SK-N-SH treated with all-trans-retinoic acid at 6 μM for 48 hours (cell line): ENCODE measurements around the gene EPHB2.

ENCODE experiments used
- ARNTL ChIP-seq: fragments of 450-650 bp; formaldehyde crosslinking; IDR thresholded peaks from 2 replicates; pipeline ENCODE4 v1.5.0; 2020; ENCODE audit warnings: low read depth, mild to moderate bottlenecking, moderate library complexity, borderline replicate concordance
- BACH2 ChIP-seq: fragments of 250-450 bp; sonication (Bioruptor Pico); IDR thresholded peaks from 2 replicates; pipeline ENCODE4 v1.9.0; 2021; ENCODE audit warnings: mild to moderate bottlenecking, borderline replicate concordance
- CSDC2 ChIP-seq: fragments of 250-450 bp; sonication (Bioruptor Pico); IDR thresholded peaks from 2 replicates; pipeline ENCODE4 v1.5.0; 2020; ENCODE audit warnings: mild to moderate bottlenecking, moderate library complexity
- PPARA ChIP-seq: fragments of 250-450 bp; sonication (Bioruptor Pico); IDR thresholded peaks from 2 replicates; pipeline ENCODE4 v1.5.0; 2020; ENCODE audit warnings: mild to moderate bottlenecking, borderline replicate concordance
- RARB ChIP-seq: fragments of 250-450 bp; sonication (Bioruptor Pico); IDR thresholded peaks from 2 replicates; pipeline ENCODE4 v1.8.0; 2021; ENCODE audit warnings: mild to moderate bottlenecking, moderate library complexity
- SNAI2 ChIP-seq: fragments of 250-450 bp; sonication (Bioruptor Pico); IDR thresholded peaks from 2 replicates; pipeline ENCODE4 v1.5.0; 2020; ENCODE audit warnings: mild to moderate bottlenecking, moderate library complexity
- TCF4 ChIP-seq: fragments of 250-450 bp; sonication (Bioruptor Pico); IDR thresholded peaks from 2 replicates; pipeline ENCODE4 v1.8.0; 2021; ENCODE audit warnings: mild to moderate bottlenecking, moderate library complexity, borderline replicate concordance
- TSHZ2 ChIP-seq: fragments of 250-450 bp; sonication (Bioruptor Pico); IDR thresholded peaks from 2 replicates; pipeline ENCODE4 v1.5.0; 2020; ENCODE audit warnings: mild to moderate bottlenecking, moderate library complexity
- ZFP3 ChIP-seq: fragments of 250-450 bp; sonication (Bioruptor Pico); IDR thresholded peaks from 2 replicates; pipeline ENCODE4 v1.5.0; 2020; ENCODE audit warnings: mild to moderate bottlenecking, moderate library complexity
- ZNF8 ChIP-seq: fragments of 450-650 bp; formaldehyde crosslinking; IDR thresholded peaks from 2 replicates; pipeline ENCODE4 v1.5.0; 2020; ENCODE audit warnings: mild to moderate bottlenecking, moderate library complexity

- TF ChIP-seq CSDC2 (CRISPR knock-in tag): no peak
- TF ChIP-seq ZFP3: no peak
- no peak for TF ChIP-seq RARB
- TF ChIP-seq TCF4: no peak
- no peak for TF ChIP-seq SNAI2 (CRISPR knock-in tag)
- no peak for TF ChIP-seq TSHZ2
- no peak for TF ChIP-seq BACH2 (CRISPR knock-in tag)
- TF ChIP-seq ARNTL (CRISPR knock-in tag): no peak
- no peak for TF ChIP-seq PPARA (CRISPR knock-in tag)
- TF ChIP-seq ZNF8 (CRISPR knock-in tag): no peak
Observed at GRCh38 chr1:22953740-22954141, 243.1 kb downstream of the EPHB2 start.
